Epithelial cell of esophagus (primary cell): Measurements from ENCODE around the gene MTUS2.

Source experiments
- DNase-seq: peaks from one replicate; pipeline ENCODE4 v3.0.0; 2010; ENCODE audit warnings: low read depth
- H3K4me3 ChIP-seq: 2 replicates; pipeline ENCODE4 v1.5.1; 2011; ENCODE audit warnings: mild to moderate bottlenecking, low read length, control low read depth
- TF ChIP-seq, protein P1 (sequence below): IDR thresholded peaks from 2 replicates; pipeline ENCODE4 v1.5.1; 2011; ENCODE audit warnings: low read depth, mild to moderate bottlenecking, low read length, control low read depth, inconsistent platforms; ENCODE audit not compliant: insufficient read depth; ENCODE audit errors: missing control alignments

MTUS2 gene

DNA sequence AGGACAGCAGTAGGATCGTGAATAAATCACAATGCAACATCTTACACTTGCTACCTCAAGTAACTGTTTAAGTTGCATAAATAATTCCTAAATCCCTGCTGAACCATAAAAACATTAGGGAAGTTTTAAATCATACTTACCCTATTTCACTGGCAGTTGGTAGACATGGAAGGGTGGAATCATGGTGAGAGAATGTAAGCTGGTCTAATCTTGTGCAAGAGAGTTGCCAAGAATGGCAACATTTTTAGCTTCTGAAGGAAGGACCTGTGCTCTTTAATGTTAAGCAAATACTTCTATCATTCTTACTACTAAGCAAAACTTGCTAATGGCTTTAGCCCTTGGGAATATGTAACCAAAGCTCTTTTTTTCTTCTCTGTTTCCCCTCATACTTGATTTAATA is 46.8 kb downstream of the MTUS2 start:
- TF ChIP-seq, protein P1, sequence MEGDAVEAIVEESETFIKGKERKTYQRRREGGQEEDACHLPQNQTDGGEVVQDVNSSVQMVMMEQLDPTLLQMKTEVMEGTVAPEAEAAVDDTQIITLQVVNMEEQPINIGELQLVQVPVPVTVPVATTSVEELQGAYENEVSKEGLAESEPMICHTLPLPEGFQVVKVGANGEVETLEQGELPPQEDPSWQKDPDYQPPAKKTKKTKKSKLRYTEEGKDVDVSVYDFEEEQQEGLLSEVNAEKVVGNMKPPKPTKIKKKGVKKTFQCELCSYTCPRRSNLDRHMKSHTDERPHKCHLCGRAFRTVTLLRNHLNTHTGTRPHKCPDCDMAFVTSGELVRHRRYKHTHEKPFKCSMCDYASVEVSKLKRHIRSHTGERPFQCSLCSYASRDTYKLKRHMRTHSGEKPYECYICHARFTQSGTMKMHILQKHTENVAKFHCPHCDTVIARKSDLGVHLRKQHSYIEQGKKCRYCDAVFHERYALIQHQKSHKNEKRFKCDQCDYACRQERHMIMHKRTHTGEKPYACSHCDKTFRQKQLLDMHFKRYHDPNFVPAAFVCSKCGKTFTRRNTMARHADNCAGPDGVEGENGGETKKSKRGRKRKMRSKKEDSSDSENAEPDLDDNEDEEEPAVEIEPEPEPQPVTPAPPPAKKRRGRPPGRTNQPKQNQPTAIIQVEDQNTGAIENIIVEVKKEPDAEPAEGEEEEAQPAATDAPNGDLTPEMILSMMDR, result no peak
- no peak for DNase-seq
- H3K4me3 ChIP-seq, result no peak overlapping the region

DNA sequence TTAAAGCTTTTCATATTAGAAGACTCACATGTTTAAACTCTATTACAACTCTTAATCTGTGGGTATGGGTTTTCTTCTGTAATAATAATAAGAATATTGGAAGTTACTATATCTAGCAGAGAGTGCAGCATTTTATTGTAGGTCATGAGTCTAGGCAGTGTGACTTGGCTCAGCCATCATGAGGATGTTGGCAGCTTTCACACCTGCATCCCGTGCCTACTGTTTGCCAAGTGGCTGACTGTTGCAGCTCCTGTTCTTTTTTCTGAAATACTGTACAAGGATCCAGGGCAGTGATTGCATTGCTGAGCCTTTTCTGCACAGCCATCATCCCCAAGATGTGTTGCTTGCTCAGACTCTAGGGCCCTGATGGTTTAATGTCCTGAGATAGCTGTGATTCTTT is 47.4 kb downstream of the MTUS2 start:
- no peak for DNase-seq
- no peak overlapping the region for H3K4me3 ChIP-seq
- TF ChIP-seq, protein P1, result no peak

DNA sequence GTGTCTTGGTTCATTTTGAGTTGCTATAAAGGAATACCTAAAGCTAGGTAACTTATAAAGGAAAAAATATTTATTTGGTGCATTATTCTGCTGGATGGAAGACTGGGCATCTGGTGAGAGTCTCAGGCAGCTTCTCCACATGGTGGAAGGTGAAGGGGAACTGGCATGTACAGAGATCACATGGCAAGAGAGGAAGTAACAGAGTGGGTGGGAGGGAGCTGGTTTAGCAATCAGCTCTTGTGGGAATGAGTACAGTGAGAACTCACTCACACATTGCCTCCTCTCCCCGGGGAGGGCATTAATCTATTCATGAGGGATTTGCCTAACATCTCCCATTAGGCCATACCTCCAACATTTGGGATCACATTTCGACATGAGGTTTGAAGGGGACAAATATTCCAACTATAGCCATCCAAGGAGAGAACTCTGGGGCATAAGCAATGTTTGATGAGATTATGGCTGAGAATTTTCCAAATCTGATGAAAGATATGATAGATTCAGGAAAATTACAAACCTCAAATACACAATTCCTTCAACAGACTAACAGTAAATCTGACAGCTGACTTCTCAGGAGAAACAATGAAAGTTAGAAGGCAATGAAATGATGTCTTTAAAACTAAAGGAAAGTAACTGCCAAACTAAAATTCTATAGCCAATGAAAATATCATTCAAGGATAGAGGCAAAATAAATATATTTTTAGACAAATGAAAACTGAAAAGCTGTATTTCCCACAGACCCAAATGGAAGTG is 52.5 kb downstream of the MTUS2 start:
- H3K4me3 ChIP-seq, result no peak overlapping the region
- no peak for DNase-seq
- TF ChIP-seq, protein P1, result no peak

DNA sequence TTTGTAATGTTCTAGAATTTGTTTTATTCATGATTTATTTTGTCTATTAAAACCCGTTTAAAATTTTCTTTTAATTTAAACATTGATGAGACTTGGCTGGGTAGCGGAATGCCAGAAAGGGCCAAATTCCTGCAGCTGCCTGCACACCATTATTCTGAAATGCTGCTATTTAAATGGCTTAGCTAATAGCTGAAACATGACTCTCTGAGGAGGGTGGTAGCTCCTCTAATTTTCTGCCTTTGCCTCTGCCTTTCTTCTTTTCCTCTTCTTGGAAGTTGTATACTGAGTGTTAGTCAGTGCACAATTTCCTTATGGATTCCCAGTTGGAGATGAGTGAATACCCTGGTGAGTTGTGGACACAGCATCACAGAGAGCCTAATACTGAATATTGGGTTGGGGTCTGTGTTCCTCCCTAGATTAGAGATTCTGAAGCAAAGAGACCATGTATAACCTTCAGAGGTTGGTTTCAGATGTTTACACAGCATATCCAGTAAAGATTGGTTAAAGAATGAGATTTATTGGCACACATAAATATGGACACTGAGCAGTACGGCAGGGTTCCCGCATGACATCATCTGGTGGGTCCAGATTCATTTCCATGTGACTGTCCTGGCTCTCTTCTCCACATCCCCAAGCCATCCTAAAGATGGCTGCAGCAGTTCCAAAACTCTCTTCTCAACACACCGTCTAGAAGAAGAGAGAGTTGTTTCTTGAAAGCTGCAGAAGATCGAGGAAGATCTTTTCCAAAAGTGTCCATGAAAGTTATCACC is 55.9 kb downstream of the MTUS2 start:
- no peak overlapping the region for H3K4me3 ChIP-seq
- no peak for DNase-seq
- TF ChIP-seq, protein P1, result no peak

DNA sequence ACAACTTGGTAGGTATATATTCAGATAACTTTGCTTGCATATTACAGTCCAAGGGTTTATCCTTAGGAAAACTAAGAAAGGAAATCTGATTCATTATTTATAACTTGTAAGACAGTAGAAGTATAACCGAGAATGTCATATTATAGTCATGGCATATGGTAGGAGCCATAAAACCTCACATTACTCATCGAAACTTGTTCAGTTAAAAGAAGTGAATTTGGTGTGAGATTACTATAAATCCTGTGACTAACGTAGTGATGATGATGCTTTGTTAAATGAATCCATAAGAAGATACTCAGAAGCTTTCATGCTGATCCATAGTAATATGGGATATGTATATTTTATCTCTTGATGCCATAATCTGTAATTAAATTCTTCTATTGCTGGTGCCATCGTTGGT is 57.3 kb downstream of the MTUS2 start:
- DNase-seq, result no peak
- H3K4me3 ChIP-seq, result no peak overlapping the region
- TF ChIP-seq, protein P1, result no peak

DNA sequence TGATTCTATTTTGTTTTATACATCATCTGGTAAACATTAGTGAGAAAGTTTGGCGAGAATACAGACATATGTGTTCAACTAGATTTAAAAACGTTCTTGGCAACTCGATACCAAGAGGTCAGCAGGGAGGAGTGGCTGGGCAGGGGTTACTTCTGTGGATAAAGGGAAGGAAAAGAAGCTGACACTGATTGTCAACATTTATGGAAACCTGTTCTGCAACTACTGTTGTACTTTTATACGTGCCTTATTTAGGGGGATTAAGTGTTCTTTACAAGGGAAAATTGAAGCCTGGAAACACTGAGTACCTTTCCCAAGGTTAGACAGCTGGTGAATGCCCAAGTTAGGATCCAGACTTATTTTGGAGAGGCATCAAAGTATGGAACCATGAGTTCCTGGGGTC is 65.0 kb downstream of the MTUS2 start:
- TF ChIP-seq, protein P1, result no peak
- DNase-seq, result no peak
- no peak overlapping the region for H3K4me3 ChIP-seq

DNA sequence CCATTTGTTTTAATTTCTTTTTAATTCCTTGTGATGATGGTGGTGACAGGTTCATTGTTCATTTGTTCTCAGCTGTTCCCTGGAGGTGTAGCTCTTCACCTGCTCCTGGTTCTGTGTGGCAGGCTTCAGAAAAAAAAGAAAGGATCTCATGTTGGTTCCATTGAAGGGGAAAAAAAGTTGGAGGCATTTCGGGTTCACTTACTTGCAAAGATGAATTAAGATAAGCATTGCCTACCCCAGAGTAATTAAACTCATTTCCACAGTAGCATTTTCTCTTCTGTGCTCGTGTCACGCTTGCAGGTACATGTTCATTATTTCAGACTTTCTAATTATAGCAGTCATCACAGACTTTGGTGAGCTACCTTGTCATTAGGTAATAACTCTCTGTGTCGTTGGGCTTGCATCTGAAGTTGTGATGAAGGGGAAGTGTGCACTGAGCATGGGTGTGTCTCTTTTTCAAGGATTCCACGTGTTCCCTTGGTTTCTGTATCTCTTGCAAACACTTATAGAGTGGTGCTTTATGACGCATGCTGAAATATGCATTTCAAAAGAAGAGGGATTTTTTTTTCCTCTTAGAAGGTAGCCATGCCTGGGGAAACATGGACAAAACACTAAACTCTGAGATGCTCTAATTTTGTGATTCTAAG is 69.1 kb downstream of the MTUS2 start:
- no peak for DNase-seq
- TF ChIP-seq, protein P1, result no peak
- H3K4me3 ChIP-seq, result no peak overlapping the region
